B cell (primary cell): Measurements from ENCODE around the gene NUP62. TPM values are rescaled to one million over a fixed set of nuclear protein-coding genes. Genes with fewer than 3 reads are reported as not detected.

ENCODE experiments used
- ATAC-seq: fragments of 200-7000 bp; cut with Tn5 transposase; one replicate; pipeline ENCODE4 v1.10.0; 2021; ENCODE audit warnings: low read depth, mild to moderate bottlenecking, moderate number of reproducible peaks, moderate library complexity
- CTCF ChIA-PET: fragments of 350-600 bp; sonication (Branson Sonifier 250); formaldehyde crosslinking; loops from one replicate; lab custom pipeline; 2021; ENCODE audit warnings: antibody characterized with exemption, inconsistent platforms; lab: Charles Lee
- POLR2A ChIA-PET: fragments of 350-600 bp; sonication (Branson Sonifier 250); formaldehyde crosslinking; loops from one replicate; lab custom pipeline; 2021; ENCODE audit warnings: antibody characterized with exemption; lab: Charles Lee
- DNase-seq: peaks from one replicate; pipeline ENCODE4 v3.0.0; 2013
- H2AFZ ChIP-seq: 2 replicates; pipeline ENCODE4 v1.6.1; 2012; ENCODE audit warnings: mild to moderate bottlenecking, low read depth, low read length; ENCODE audit not compliant: insufficient read depth, poor library complexity, severe bottlenecking
- H3K27ac ChIP-seq, 2 donors: 1 replicate in 1 of 2; 2 replicates in 1 of 2; pipeline ENCODE4 v1.5.1; 2012 to 2013; ENCODE audit warnings: low read length in 2 of 2, mild to moderate bottlenecking in 2 of 2, moderate library complexity in 1 of 2
- H3K27me3 ChIP-seq, 4 experiments: fragments of 200-600 bp in 1 of 4; sonication (generic) in 1 of 4; replicated peaks in 1 of 4; 1 replicate in 2 of 4; 2 replicates in 2 of 4; pipeline versions ENCODE4 v1.6.1 to v1.7.0; 2013 to 2016; ENCODE audit warnings: low read length in 3 of 4, mild to moderate bottlenecking in 2 of 4, mixed read lengths in 1 of 4, moderate library complexity in 1 of 4; ENCODE audit not compliant: insufficient read depth in 4 of 4, control insufficient read depth in 3 of 4; ENCODE audit errors: control extremely low read depth in 1 of 4
- H3K36me3 ChIP-seq, 2 experiments: replicated peaks in 1 of 2; 1 replicate in 1 of 2; 2 replicates in 1 of 2; pipeline versions ENCODE4 v1.6.1 to v1.7.1; 2013; ENCODE audit warnings: low read length in 1 of 2; ENCODE audit not compliant: insufficient read depth in 2 of 2, control insufficient read depth in 1 of 2; ENCODE audit errors: control extremely low read depth in 1 of 2, extremely low read depth in 1 of 2
- H3K4me1 ChIP-seq, 2 donors: fragments of 200-600 bp in 1 of 2; sonication (generic) in 1 of 2; 1 replicate in 1 of 2; 2 replicates in 1 of 2; pipeline versions ENCODE4 v1.5.1 to v1.6.1; 2013 to 2017; ENCODE audit warnings: low read length in 2 of 2; ENCODE audit not compliant: control insufficient read depth in 2 of 2, insufficient read depth in 2 of 2
- H3K4me2 ChIP-seq: replicated peaks from 2 replicates; pipeline ENCODE3; 2012; ENCODE audit warnings: mild to moderate bottlenecking, low read depth, low read length; ENCODE audit not compliant: poor library complexity, severe bottlenecking
- H3K4me3 ChIP-seq, 5 experiments: fragments of 200-600 bp in 1 of 5; sonication (generic) in 1 of 5; 1 replicate in 3 of 5; 2 replicates in 2 of 5; pipeline versions ENCODE4 v1.5.1 to v1.7.0; 2011 to 2016; ENCODE audit warnings: low read length in 4 of 5, mild to moderate bottlenecking in 4 of 5, low read depth in 2 of 5, control low read depth in 1 of 5, moderate library complexity in 1 of 5; ENCODE audit not compliant: insufficient read depth in 1 of 5; ENCODE audit errors: control extremely low read depth in 1 of 5, extremely low read depth in 1 of 5
- H3K79me2 ChIP-seq: fragments of 200-600 bp; sonication (generic); one replicate; pipeline ENCODE4 v1.6.0; 2016; ENCODE audit warnings: low read length; ENCODE audit not compliant: control insufficient read depth, insufficient read depth
- H3K9ac ChIP-seq: fragments of 200-600 bp; sonication (generic); 2 replicates; pipeline ENCODE4 v1.6.1; 2017; ENCODE audit warnings: mild to moderate bottlenecking, low read length, moderate library complexity
- H3K9me3 ChIP-seq, 3 donors: one replicate each; pipeline versions ENCODE4 v1.6.1 to v1.7.1; 2013; ENCODE audit warnings: low read length in 2 of 3; ENCODE audit not compliant: control insufficient read depth in 2 of 3, insufficient read depth in 1 of 3; ENCODE audit errors: control extremely low read depth in 1 of 3
- H4K20me1 ChIP-seq: 2 replicates; pipeline ENCODE4 v1.6.0; 2012; ENCODE audit warnings: mild to moderate bottlenecking, low read length; ENCODE audit not compliant: insufficient read depth, control insufficient read depth, poor library complexity, severe bottlenecking
- H3K27ac Mint-ChIP-seq: one replicate; pipeline ENCODE4 v1.8.0; 2021; ENCODE audit warnings: mixed read lengths
- H3K27me3 Mint-ChIP-seq: one replicate; pipeline ENCODE4 v1.8.0; 2021; ENCODE audit warnings: mixed read lengths
- H3K4me1 Mint-ChIP-seq: one replicate; pipeline ENCODE4 v1.8.0; 2021; ENCODE audit warnings: mixed read lengths
- H3K4me3 Mint-ChIP-seq: one replicate; pipeline ENCODE4 v1.8.0; 2021; ENCODE audit warnings: mixed read lengths
- H3K9me3 Mint-ChIP-seq: one replicate; pipeline ENCODE4 v1.8.0; 2022; ENCODE audit warnings: mixed read lengths; ENCODE audit not compliant: insufficient read depth
- CTCF ChIP-seq: fragments of 200-600 bp; IDR thresholded peaks from one replicate; pipeline ENCODE4 v1.8.0; 2022; ENCODE audit warnings: antibody characterized with exemption, mild to moderate bottlenecking
- EZH2 ChIP-seq: IDR thresholded peaks from 2 replicates; pipeline ENCODE4 v1.6.1; 2012; ENCODE audit warnings: borderline replicate concordance, low read depth, mild to moderate bottlenecking, moderate library complexity, low read length; ENCODE audit not compliant: insufficient read depth, poor library complexity, severe bottlenecking
- WGBS: methylation state at CpG from one replicate; pipeline ENCODE4 v1.1.5; 2013; ENCODE audit warnings: missing lambda C conversion rate; ENCODE audit not compliant: insufficient coverage; 5-methylcytosine and 5-hydroxymethylcytosine counted together
- intact Hi-C: fragments of 100-400 bp; cut with micrococcal nuclease; formaldehyde crosslinking; loops from one replicate; pipeline ENCODE4 v1.10.0; 2022
- polyA plus RNA-seq: library from polyadenylated mRNA; depleted of rRNA; stranded (reverse); fragments of >200 nt; gene quantifications from 2 replicates; pipeline ENCODE4 v1.2.3, GENCODE V29; 2012
- total RNA-seq, 2 donors: library from RNA; stranded (reverse); fragments of 120-200 nt in 1 of 2; gene quantifications; 1 replicate in 1 of 2; 2 replicates in 1 of 2; pipeline versions ENCODE4 v1.2.3 to v1.2.4, GENCODE V29; 2013 to 2022

The NUP62 gene
- total and polyA plus RNA-seq, 2 donors (not counting 1 experiment from before 2014, with no cell fraction given), result 25.2 to 75.7 TPM

- H3K27me3 Mint-ChIP-seq, result no peaks in the 10 kb centered on the region
- Histone ChIP-seq H3K4me2 (no peak overlapping the region), H4K20me1 (peaks cover 39% of the 10 kb centered on the region), H3K79me2 (peaks cover 27% of the 10 kb centered on the region), H3K9ac (no peak overlapping the region), H2AFZ (no peak overlapping the region), H3K4me1 (peaks cover 47 to 59% of the 10 kb centered on the region in 2 donors), H3K27ac (no peak overlapping the region), H3K9me3 (peaks cover 0 to 16% (median 0%) of the 10 kb centered on the region in 3 donors), H3K4me3 (no peak overlapping the region), H3K36me3 (peaks cover 0 to 29% of the 10 kb centered on the region in 2 experiments), H3K27me3 (no peaks in the 10 kb centered on the region)
- CTCF ChIA-PET, result interaction anchor here (1.2 to 3.5 kb wide), 2 partner anchors 11 to 19 kb away, joined by 4 to 12 read pairs; no protein-coding TSS in a partner anchor
- POLR2A ChIA-PET, result interaction anchor here (0.6 to 3.1 kb wide), 3 partner anchors 8 to 21 kb away, joined by 3 to 12 read pairs (median 4); partner anchors contain the start of genes ATF5 and NUP62
- H3K4me1 Mint-ChIP-seq, result peaks cover 76% of the 10 kb centered on the region
- intact Hi-C loops, result no loop called here
- WGBS, result 97% methylated on average over 37 of the region's 37 CpGs
- no peak for TF ChIP-seq EZH2
- no peak for TF ChIP-seq CTCF
- H3K27ac Mint-ChIP-seq, result peak overlapping the region; percentile 85
- no peak for DNase-seq
- ATAC-seq, result no peak
- peak overlapping the region; percentile 13 for H3K4me3 Mint-ChIP-seq
- H3K9me3 Mint-ChIP-seq, result peaks cover 3% of the 10 kb centered on the region
Measured at GRCh38 chr19:49908480-49909420, 20.6 kb downstream of the NUP62 start.
